ENCODE measurements around the gene TP53INP2.
"Not testable (repeated sequence)": the region's sequence is repeated elsewhere in the genome, so short reads cannot be mapped to it uniquely, and the experiment has no call there.

TP53INP2 gene

GRCh38 chr20:34706302-34706875, 2.2 kb downstream of the TP53INP2 start:
- no peak for DNase-seq

DNA sequence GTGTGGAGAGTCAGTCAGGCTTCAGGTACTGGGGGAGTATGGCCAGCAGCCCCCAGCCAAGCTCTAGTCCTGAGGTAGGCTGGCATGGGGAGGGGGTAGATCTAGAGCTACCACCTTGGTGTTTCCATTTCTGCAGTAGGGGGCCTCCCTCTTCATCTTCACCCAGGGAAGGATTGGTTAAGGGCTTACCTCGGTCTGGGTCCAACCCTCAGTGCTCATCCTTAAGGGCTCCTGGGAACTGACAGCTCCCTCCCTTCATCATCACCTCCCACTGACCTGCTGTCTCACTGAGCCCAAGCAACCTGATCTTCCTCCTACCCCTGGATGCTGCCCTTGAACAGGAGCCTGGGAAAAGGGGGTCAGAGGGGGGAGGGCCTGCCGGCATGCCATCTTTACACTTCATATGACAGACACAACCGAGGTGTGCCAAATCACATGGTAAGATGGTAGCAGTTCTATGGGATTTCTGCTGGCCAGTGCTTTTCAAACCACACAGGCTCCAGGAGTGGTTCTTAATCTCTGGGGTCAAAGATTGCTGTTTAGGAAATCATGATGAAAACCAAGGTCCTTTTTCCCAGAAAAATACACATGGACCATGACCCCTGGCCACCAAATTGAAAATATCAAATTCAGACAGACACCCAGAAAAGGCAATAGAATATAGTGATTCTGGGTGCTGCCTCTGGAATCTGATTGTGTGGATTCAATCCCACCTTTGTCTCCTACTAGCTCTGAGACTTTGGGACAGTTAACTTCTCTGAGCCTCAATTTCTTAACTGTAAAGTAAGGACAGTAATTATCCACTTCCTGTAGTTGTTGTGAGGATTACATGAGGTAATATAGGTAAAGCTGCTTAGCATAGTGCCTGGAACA, 3.0 kb downstream of the TP53INP2 start:
- no peak for DNase-seq

DNA sequence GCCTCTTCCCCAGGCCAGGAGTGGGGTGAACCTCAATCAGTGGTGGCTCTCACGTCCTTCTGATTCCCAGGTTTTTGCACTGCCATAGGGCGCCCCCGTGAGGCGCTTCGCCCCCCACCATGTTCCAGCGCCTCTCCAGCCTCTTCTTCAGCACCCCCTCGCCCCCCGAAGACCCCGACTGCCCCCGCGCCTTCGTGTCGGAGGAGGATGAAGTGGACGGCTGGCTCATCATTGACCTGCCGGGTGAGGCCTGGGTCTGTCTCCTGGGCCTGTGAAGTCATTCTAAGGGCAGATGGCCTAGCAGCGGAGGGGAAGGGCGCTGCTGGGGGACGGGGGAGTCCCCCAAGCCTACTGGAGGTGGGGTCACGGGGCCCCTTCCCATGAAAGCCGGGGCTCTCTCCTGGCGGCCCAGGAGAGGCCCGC, 4.5 kb downstream of the TP53INP2 start:
- DNase-seq = peak; percentile 78 to 82

GRCh38 chr20:34709044-34709830, 5.1 kb downstream of the TP53INP2 start:
- peak; percentile 90 to 91 for DNase-seq

DNA sequence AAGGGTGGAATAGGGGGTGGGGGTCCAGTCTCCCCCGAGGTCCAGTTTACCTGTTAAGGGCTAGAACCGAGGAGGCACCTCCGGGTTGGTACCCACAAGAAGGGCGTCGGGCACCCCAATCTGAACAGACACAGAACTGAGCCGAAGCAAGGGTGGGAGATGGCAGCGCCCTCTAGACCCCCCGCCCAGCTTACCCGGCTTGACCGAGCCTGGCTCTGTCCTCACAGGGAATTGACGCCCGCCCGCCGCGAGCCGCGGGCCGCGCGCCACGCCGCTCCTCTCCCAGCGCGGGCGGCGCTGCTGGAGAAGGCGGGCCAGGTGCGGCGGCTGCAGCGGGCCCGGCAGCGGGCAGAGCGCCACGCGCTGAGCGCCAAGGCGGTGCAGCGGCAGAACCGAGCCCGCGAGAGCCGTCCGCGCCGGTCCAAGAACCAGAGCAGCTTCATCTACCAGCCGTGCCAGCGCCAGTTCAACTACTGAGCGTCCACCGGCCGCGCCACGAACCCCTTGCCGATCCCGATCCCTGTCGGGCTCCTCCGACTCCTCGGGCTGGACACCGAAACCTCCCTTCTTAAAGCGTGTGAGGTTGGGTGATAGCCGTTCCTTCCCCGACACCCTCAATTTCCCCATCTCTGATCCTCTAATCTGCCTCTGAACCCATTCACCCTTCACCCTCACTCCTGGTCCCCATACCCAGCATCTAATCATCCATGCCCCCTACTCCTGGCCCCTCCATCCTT, 5.9 kb downstream of the TP53INP2 start:
- DNase-seq = no peak

- no peak for DNase-seq
Measured at GRCh38 chr20:34710568-34710839, 6.4 kb downstream of the TP53INP2 start.

DNA sequence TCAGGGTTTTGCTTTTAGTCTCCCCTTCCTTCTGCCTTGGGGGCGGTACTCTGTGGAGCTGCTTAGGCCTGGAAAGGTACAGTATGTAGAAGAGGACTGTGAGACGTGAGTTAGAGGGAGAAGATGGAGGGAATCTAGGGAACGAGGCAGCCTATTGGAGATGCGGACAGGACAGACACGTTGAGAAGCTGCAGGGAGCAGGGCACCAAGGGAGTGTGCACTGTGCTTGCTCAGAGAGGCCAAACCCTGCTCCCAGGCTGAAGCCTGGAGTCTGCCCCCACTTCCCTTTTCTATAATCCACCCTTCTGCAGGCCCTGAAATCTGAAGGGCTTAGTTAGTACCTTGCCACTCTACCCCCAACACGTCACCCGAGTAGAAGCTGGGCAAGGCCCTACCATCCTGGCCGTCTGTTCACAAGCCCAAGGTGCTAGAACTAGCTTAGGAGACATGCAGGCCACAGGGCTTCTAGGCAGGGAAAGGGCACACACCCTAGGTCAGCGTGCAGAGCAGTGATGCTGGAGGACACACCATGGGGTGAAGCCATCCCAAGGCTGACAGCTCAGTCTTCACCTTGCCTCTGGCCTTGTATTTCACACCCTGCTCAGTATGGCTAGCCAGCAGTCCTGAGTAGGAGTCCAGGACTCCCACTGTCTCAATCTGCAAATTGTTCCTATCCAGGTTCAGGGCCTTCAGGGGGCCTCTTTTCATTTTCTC, 6.9 kb downstream of the TP53INP2 start:
- DNase-seq = peak in 1 of 2 experiments; percentile 23

- no peak for DNase-seq
Measured at GRCh38 chr20:34711813-34712430, 7.8 kb downstream of the TP53INP2 start.

DNA sequence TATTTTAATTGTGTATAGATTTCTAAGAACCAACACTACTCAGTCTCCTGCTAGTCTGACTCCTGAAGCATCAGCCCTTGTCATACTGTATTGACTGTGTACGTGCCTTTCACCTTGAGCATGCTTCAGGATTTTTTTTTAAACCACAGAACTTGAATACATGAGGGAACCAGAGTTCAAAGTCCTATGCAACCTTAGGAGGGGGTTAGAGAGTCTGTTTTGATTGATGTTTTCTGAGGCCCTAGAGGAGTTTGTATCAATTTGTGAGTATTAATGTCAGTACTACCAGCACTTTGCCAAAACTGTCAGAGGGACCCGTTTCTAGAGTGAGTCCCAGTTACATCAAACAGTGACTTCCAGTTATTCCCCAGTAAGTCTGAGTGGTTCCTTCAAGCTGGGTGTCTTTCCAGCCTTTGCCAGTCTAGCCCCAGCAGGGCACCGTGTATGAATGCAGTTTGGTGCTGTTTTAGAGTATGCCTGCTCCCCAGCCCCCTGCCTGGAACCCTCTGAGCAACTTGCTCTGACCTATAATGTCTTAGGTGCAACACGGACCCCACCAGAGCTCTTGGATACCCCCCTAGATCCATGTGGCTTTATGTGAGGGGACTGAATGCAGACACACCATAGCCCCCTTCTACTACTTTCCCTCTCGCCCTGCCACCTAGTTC, 8.5 kb downstream of the TP53INP2 start:
- no peak for DNase-seq

DNA sequence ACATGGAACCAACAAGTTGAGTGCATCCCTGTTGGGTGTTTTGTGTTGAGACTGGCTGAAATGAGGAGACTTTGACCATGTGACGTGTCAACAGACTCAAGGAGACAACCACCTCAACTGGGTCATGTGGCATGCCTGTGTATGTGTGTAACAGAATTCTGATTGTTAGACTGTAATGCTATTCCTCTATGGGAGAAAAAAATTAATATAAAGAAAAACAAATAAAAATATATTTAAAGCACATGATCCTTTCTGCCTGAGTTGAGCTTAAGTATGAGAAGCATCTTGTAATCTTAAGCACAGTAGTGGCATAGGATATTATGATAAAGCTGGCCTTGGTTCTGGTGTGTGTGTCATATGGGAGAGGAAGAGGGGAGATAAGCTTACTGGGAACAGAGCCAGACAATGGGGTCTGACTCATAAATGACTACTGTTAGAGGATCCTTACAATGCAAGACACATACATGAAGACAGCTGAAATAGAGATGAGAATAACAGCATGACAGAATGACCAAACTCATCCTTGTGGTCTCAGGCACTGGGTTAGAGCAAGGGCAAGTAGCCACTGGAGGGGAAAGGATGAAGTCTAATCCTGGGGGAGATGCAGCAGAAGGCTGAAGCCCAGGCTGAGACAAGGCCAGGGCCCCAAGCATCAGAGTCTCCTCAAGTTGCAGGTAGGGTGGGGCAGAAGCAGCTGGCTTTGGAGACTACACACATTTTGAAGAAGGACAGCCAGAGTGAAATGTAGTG, 9.2 kb downstream of the TP53INP2 start:
- DNase-seq = peak in 1 of 2 experiments; percentile 20

- DNase-seq = not testable (repeated sequence)
Measured at GRCh38 chr20:34713944-34714515, 9.9 kb downstream of the TP53INP2 start.

GRCh38 chr20:34715384-34715783, 11.2 kb downstream of the TP53INP2 start:
- no peak for DNase-seq

DNA sequence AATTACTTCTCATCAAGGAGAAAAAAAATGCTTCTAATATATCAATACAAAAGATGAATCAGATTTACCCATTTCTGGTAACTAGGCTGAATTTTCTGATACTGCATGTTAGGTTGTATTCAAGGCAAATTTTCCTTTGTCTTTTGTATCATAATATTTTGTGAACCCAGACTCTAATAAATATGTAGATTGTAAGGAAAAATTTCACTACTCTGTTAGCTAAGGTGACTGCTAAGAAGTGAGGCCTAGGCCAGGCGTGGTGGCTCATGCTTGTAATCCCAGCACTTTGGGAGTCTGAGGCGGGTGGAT, 12.7 kb downstream of the TP53INP2 start:
- no peak for DNase-seq

DNA sequence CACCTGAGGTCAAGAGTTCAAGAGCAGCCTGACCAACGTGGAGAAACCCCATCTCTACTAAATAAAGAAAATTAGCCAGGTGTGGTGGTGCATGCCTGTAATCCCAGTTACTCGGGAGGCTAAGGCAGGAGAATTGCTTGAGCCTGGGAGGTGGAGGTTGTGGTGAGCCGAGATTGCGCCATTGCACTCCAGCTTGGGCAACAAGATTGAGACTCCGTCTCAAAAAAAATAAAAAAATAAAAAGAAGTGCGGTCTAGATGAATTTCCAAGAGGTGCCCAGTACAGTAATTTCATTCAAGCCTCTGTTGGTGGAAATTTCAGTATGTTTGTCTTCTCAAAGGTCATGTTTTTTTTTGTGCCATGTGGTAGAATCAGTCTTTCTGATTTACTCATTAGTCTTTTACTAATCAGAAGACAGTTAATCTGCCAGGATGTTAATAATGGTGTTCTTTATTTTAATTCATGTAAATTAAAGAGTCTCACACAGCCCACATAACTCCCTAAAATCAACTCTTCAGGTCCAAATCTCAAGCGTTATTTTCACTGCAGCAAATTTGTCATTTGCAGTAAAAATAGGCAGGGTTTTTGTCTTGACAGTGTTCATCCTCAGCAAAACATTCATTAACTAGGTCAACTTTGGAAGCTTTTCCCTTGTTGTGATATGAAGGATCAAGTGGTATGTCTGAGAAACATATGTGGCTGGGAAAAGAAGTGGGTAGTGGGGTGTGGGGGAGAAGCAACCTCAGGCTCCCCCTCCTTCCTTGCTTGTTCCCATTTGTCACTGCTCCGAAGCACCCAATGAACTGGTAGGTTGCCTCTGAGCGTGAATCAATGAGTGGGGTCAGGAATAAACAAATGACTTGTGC, 13.3 kb downstream of the TP53INP2 start:
- DNase-seq = no peak

DNA sequence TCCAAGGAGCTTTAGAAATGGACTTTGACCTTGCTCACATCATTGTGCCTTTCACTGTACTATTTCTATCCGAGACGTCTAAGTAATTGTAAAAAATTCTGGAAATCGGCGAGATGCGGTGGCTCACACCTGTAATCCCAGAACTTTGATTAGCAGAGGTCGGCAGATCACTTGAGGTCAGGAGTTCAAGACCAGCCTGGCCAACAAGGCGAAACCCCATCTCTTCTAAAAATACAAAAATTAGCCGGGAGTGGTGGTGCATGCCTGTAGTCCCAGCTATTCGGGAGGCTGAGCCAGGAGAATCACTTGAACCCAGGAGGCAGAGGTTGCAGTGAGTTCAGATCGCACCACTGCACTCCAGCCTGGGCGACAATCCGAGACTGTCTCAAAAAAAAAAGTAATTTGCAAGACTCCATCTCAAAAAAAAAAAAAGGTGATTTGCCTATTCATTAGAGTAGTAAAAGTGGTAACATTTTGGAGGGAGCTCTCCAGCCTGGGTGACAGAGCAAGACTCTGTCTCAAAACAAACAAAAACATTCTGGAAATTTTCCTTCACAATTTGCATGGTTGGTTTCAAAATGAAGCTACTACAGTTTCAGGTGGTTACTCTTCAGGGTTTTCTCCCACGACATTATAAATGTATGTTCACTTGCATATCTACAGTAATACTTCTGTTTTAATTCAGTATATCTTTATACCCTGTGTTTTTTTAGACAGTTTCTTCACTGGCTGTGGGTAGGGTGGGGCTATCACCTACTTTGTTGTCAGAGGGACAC, 15.3 kb downstream of the TP53INP2 start:
- DNase-seq = not testable (repeated sequence)

DNA sequence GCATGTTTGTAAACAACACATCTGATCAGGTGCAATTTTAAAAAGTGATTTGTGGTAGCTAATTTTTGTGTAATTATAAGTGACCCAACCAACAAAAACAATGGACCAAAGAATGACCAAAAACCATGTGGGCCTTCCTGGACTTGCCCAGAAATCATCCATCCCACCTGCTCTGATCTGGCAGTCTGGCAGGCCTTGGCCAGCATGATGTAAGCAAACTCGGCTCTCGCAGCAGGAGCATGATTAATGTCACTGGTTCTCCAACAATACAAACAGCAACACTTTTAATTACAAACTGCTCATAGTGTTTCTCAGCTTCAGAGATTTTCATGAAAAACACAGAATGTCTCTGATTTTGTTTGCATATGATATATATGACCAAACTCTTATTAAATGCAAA, 16.1 kb downstream of the TP53INP2 start:
- no peak for DNase-seq

GRCh38 chr20:34722560-34722959, 18.4 kb downstream of the TP53INP2 start:
- not testable (repeated sequence) for DNase-seq

- no peak for DNase-seq
Measured at GRCh38 chr20:34724172-34724571, 20.0 kb downstream of the TP53INP2 start.

DNA sequence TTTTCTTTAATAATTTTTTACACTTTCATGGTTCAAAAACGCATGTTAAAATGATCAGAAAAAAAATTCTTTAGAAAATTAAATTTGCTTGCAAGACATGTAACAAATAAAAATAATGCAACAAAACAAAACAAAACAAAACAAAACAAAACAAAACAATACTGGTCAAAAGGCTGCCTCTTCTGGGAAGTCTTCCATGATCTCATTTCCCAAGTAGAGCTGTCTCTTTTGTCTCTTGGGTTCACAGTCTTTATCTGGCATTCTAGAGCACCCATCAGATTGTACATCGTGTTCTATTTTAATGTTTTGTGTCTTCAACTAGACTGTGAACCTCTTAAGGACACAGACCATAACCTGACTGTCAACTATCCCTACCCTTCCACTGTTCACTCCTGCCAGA, 25.3 kb downstream of the TP53INP2 start:
- no peak for DNase-seq

Measured in activated T-cell treated with anti-CD3 and anti-CD28 coated beads, Interleukin-2, amount 50 U/mL, for 48 hours (primary cell).